ENCODE measurements around the gene OIT3. TPM values are rescaled to one million over a fixed set of nuclear protein-coding genes. Genes with fewer than 3 reads are reported as not detected.

OIT3 gene
- total and polyA plus RNA-seq, 2 experiments from 2014 or later: 1.1 to 7.0 TPM

DNA sequence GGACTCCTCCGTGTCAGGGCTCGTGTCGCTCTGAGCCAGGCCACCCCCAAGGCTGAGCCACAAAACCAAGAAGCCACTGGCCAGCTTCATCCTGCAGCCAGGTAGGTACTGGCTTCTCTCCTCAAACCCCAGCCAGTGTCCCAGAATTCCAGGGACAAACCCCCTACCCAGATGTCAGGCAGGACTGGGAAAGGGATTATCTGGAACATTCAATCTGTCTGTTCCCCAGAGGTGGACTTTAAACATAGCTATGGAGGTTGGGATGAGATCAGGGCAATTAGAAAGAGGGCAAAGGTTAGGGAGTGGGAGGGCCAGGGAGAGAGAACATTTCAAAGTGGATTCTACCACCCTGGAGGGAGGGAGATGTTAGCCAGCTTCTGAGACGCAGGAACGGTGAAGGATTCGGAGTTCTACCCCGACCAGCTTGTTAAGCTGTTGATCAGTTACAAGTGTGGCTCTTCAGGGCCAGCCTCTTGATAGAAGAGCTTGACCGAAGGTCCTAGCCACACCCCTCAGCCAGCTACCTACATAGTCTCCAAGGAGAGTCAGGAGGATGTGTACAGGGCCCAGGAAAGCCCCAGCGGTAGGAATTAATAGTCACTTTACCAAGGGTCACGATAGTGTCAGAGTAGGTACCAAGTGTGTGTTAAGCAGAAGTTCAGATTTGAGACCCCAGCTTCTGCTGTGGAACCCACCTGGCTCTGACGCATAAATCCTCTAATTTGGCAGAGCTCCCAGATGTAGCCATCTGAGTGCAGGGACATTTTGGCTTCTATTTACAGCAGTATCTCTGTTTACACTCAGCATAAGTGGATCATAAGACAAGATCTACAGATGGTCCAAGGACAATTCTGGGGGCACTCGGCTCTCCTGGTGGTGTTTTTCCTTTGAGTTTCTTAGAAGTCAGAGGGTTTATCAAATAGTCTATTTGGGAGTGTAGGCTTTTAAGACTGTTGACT is 61.3 kb downstream of the OIT3 start, which contains the start of gene PLA2G12B:
TSS of gene PLA2G12B (minus strand) at position 211 of the 959 bp plus-strand sequence. CDS start at position 90, 121 bp downstream.
- Histone ChIP-seq H3K36me3 (no peaks in the 10 kb centered on the region), H3K9me3 (ENCODE audit: low read depth) (no peaks in the 10 kb centered on the region), H3K4me1 (ENCODE audit: low read depth) (peaks cover 18% of the 10 kb centered on the region), H3K27me3 (no peaks in the 10 kb centered on the region), H3K4me3 (no peak within 1 kb of the TSS), H3K27ac (peak within 1 kb of the TSS; percentile 56)
- DNase-seq (ENCODE audit: low read depth in 1 of 2, low spot score in 1 of 2): peak in 1 of 2 donors; percentile 69
- TF ChIP-seq, protein P1, sequence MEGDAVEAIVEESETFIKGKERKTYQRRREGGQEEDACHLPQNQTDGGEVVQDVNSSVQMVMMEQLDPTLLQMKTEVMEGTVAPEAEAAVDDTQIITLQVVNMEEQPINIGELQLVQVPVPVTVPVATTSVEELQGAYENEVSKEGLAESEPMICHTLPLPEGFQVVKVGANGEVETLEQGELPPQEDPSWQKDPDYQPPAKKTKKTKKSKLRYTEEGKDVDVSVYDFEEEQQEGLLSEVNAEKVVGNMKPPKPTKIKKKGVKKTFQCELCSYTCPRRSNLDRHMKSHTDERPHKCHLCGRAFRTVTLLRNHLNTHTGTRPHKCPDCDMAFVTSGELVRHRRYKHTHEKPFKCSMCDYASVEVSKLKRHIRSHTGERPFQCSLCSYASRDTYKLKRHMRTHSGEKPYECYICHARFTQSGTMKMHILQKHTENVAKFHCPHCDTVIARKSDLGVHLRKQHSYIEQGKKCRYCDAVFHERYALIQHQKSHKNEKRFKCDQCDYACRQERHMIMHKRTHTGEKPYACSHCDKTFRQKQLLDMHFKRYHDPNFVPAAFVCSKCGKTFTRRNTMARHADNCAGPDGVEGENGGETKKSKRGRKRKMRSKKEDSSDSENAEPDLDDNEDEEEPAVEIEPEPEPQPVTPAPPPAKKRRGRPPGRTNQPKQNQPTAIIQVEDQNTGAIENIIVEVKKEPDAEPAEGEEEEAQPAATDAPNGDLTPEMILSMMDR (IDR thresholded peaks at IDR 0.05; ENCODE audit: low read depth, low read length): no peak

DNA sequence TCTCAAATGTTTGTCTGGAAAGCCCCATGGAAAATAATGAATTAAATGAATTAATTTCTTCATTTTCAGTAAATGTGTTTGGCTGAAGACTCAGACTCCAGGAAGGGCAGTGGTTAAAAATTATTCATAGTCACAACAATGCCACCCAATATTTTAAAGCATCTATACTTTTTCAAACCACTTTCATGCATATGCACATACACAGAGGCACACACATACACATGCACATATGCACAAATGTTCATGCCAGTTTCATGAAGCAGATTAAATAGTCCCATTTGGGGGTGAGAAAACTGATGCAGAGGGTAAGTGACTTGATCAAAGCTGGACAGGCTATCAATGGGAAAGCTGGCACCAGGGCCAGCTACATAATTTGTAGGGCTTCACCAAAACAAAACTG is 62.5 kb downstream of the OIT3 start:
- Histone ChIP-seq H3K9me3 (ENCODE audit: low read depth) (no peaks in the 10 kb centered on the region), H3K36me3 (no peaks in the 10 kb centered on the region), H3K4me1 (ENCODE audit: low read depth) (peaks cover 23% of the 10 kb centered on the region), H3K27ac (no peak overlapping the region), H3K27me3 (no peaks in the 10 kb centered on the region), H3K4me3 (no peak overlapping the region)
- DNase-seq (ENCODE audit: low read depth in 1 of 2, low spot score in 1 of 2): no peak
- TF ChIP-seq, protein P1 (IDR thresholded peaks at IDR 0.05; ENCODE audit: low read depth, low read length): no peak

DNA sequence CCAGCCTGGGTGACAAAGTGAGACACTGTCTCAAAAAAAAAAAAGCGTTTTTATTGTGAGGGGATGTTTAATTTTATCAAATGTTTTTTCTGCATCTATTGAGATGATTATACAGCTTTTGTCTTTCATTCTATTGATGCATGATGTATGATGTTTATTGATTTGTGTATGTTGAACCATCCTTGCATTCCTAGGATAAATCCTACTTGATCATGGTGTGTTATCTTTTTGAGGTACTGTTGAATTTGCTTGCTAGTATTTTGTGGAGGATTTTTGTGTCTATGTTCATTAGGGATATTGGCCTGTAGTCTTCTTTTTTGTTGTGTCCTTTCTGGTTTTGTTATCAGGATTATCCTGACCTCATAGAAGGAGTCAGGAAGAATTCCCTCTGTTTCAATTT is 83.3 kb downstream of the OIT3 start:
- Histone ChIP-seq H3K4me3 (no peak overlapping the region), H3K27ac (no peak overlapping the region), H3K36me3 (no peaks in the 10 kb centered on the region), H3K27me3 (no peaks in the 10 kb centered on the region), H3K9me3 (ENCODE audit: low read depth) (no peaks in the 10 kb centered on the region), H3K4me1 (ENCODE audit: low read depth) (no peaks in the 10 kb centered on the region)
- TF ChIP-seq, protein P1 (IDR thresholded peaks at IDR 0.05; ENCODE audit: low read depth, low read length): no peak
- no peak for DNase-seq (ENCODE audit: low read depth in 1 of 2, low spot score in 1 of 2)

DNA sequence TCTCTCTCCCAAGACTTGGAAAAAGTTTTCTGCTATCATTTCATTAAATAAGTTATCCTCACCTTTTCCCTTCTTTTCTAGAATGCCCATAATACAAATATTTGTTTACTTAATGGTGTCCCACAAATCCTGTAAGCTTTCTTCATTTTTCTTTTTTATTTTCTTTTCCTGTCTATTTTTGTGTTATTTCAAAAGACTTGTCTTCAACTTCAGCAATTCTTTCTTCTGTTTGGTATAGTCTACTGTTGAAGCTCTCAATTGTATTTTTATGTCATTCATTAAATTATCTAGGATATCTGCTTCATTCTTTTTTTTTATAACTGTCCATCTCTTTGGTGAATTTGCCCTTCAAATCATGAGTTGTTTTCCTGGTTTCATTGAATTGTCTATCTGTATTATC is 86.2 kb downstream of the OIT3 start:
- DNase-seq (ENCODE audit: low read depth in 1 of 2, low spot score in 1 of 2): no peak
- Histone ChIP-seq H3K36me3 (no peaks in the 10 kb centered on the region), H3K9me3 (ENCODE audit: low read depth) (no peaks in the 10 kb centered on the region)

DNA sequence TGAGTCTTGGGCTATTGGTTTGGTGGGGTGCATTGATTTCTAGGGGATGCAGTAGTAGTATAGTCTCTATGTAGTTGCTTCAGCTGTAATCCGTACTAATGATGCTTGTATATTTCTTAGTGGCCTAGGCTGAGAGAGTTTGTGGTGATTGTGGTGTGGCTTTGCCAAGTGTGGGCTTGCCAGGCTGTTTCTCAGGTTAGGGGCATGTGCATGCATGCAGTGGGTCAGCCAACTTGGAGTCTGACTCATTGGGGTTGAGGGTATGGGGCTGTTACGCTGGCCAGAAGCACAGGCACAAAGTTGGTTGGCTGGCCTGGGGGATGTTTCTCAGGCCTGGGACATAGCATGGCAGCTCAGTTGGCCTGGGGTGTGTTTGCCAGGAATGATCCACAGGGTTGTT is 86.8 kb downstream of the OIT3 start:
- H3K4me1 ChIP-seq (ENCODE audit: low read depth): no peaks in the 10 kb centered on the region
- no peaks in the 10 kb centered on the region for H3K36me3 ChIP-seq
- H3K27ac ChIP-seq: no peak overlapping the region
- no peak for DNase-seq (ENCODE audit: low read depth in 1 of 2, low spot score in 1 of 2)
- H3K4me3 ChIP-seq: no peak overlapping the region
- TF ChIP-seq, protein P1 (IDR thresholded peaks at IDR 0.05; ENCODE audit: low read depth, low read length): no peak
- H3K27me3 ChIP-seq: no peaks in the 10 kb centered on the region
- no peaks in the 10 kb centered on the region for H3K9me3 ChIP-seq (ENCODE audit: low read depth)

More for the DNA sequence above, 86.2 kb downstream of the OIT3 start:
- H3K27me3 ChIP-seq: no peaks in the 10 kb centered on the region
- no peak overlapping the region for H3K4me3 ChIP-seq
- TF ChIP-seq, protein P1 (IDR thresholded peaks at IDR 0.05; ENCODE audit: low read depth, low read length): no peak
- no peaks in the 10 kb centered on the region for H3K4me1 ChIP-seq (ENCODE audit: low read depth)
- H3K27ac ChIP-seq: no peak overlapping the region
